GM23248 (cell line): ENCODE data around the gene PPHLN1. TPM values are rescaled to one million over a fixed set of nuclear protein-coding genes. Genes with fewer than 3 reads are reported as not detected.
"Not testable (repeated sequence)": the region's sequence is repeated elsewhere in the genome, so short reads cannot be mapped to it uniquely, and the experiment has no call there.

Experiments
- DNase-seq: peaks from one replicate; pipeline ENCODE4 v3.0.0-alpha.2; 2015
- H2AFZ ChIP-seq: fragments of 200-600 bp; sonication (generic); 2 replicates; pipeline ENCODE4 v1.6.1; 2016; ENCODE audit warnings: antibody characterized with exemption
- H3F3A ChIP-seq: fragments of 200-600 bp; sonication (generic); 2 replicates; pipeline ENCODE4 v1.6.1; 2016; ENCODE audit warnings: mild to moderate bottlenecking, antibody characterized with exemption, mixed run types; ENCODE audit not compliant: insufficient read depth
- H3K27ac ChIP-seq: fragments of 200-600 bp; sonication (generic); 2 replicates; pipeline ENCODE4 v1.5.1; 2016; ENCODE audit warnings: mild to moderate bottlenecking
- H3K27me3 ChIP-seq: fragments of 200-600 bp; sonication (generic); replicated peaks from 2 replicates; pipeline ENCODE4 v1.6.1; 2016; ENCODE audit warnings: mild to moderate bottlenecking; ENCODE audit not compliant: insufficient read depth
- H3K36me3 ChIP-seq: fragments of 200-600 bp; sonication (generic); 2 replicates; pipeline ENCODE4 v1.6.1; 2016; ENCODE audit warnings: low read depth, mild to moderate bottlenecking
- H3K4me1 ChIP-seq: fragments of 200-600 bp; sonication (generic); 2 replicates; pipeline ENCODE4 v1.6.1; 2016; ENCODE audit warnings: mild to moderate bottlenecking; ENCODE audit not compliant: insufficient read depth
- H3K4me2 ChIP-seq: fragments of 200-600 bp; sonication (generic); one replicate; pipeline ENCODE4 v1.6.1; 2016; ENCODE audit warnings: mild to moderate bottlenecking; ENCODE audit not compliant: unreplicated experiment
- H3K4me3 ChIP-seq: fragments of 200-600 bp; sonication (generic); 2 replicates; pipeline ENCODE4 v1.5.1; 2016; ENCODE audit warnings: mild to moderate bottlenecking
- H3K79me2 ChIP-seq: fragments of 200-600 bp; sonication (generic); 2 replicates; pipeline ENCODE4 v1.6.1; 2016; ENCODE audit warnings: mild to moderate bottlenecking; ENCODE audit not compliant: insufficient read depth
- H3K9ac ChIP-seq: fragments of 200-600 bp; sonication (generic); 2 replicates; pipeline ENCODE4 v1.6.1; 2016; ENCODE audit warnings: mild to moderate bottlenecking
- H3K9me2 ChIP-seq: fragments of 200-600 bp; sonication (generic); 2 replicates; pipeline ENCODE4 v1.6.1; 2016; ENCODE audit warnings: mixed run types, mild to moderate bottlenecking, moderate library complexity; ENCODE audit not compliant: insufficient read depth
- H3K9me3 ChIP-seq: fragments of 200-600 bp; sonication (generic); one replicate; pipeline ENCODE4 v1.6.1; 2017; ENCODE audit warnings: low read depth
- H4K20me1 ChIP-seq: fragments of 200-600 bp; sonication (generic); 2 replicates; pipeline ENCODE4 v1.6.0; 2016; ENCODE audit not compliant: insufficient read depth
- EZH2 ChIP-seq: fragments of 200-600 bp; sonication (generic); IDR thresholded peaks from 2 replicates; pipeline ENCODE4 v1.6.1; 2018; ENCODE audit warnings: antibody characterized with exemption, mild to moderate bottlenecking; ENCODE audit not compliant: insufficient read depth, poor library complexity, severe bottlenecking
- EZH2phosphoT487 ChIP-seq: fragments of 200-600 bp; sonication (generic); IDR thresholded peaks from 2 replicates; pipeline ENCODE4 v1.6.1; 2018; ENCODE audit warnings: antibody characterized with exemption, moderate library complexity, mild to moderate bottlenecking, low read depth; ENCODE audit not compliant: insufficient read depth
- WGBS, 2 experiments: methylation state at CpG; one replicate each; pipeline ENCODE4 v1.1.6; 2015 to 2017; ENCODE audit warnings: low lambda C conversion rate in 2 of 2, low coverage in 1 of 2; ENCODE audit errors: missing lambda C conversion rate in 2 of 2; 5-methylcytosine and 5-hydroxymethylcytosine counted together
- in situ Hi-C: fragments of 300-500 bp; cut with MboI; formaldehyde crosslinking; loops from 2 replicates; pipeline ENCODE4 v1.15.0; 2020
- polyA plus RNA-seq: library from polyadenylated mRNA; unstranded; fragments of >200 nt; fragmentation: Nextera tagmentation; extraction: Ambion mirVana; gene quantifications from 2 replicates; pipeline ENCODE4 v1.2.1, GENCODE V29; 2016
- total RNA-seq: library from RNA; depleted of rRNA; stranded (reverse); fragments of >200 nt; shearing (Covaris generic); gene quantifications from 2 replicates; pipeline ENCODE4 v1.2.3, GENCODE V29; 2014

PPHLN1 gene
- total and polyA plus RNA-seq, 2 experiments from 2014 or later, result 55.3 to 72.0 TPM

GRCh38 chr12:42325326-42325652, 678 bp upstream of the PPHLN1 start:
- in situ Hi-C loops, result loop anchor here (5.0 kb wide), 1 partner anchor 193 kb away; no protein-coding TSS in a partner anchor
- Histone ChIP-seq H3K9me3 (no peaks in the 10 kb centered on the region), H3K79me2 (peaks cover 58% of the 10 kb centered on the region), H3F3A (peaks cover 16% of the 10 kb centered on the region), H2AFZ (peak overlapping the region; percentile 95), H4K20me1 (no peaks in the 10 kb centered on the region), H3K9ac (peak overlapping the region; percentile 93), H3K4me1 (peaks cover 12% of the 10 kb centered on the region), H3K4me2 (peak overlapping the region; percentile 94), H3K27ac (peak overlapping the region; percentile 71), H3K27me3 (no peaks in the 10 kb centered on the region), H3K4me3 (peak overlapping the region; percentile 93), H3K9me2 (no peaks in the 10 kb centered on the region), H3K36me3 (peaks cover 11% of the 10 kb centered on the region)
- DNase-seq, result no peak
- TF ChIP-seq EZH2 (no peak), EZH2phosphoT487 (no peak)
- WGBS, 2 experiments, result 16 to 23% methylated on average over 7 of the region's 7 CpGs

- 2 to 3% methylated on average over 13 of the region's 13 CpGs for WGBS, 2 experiments
- Histone ChIP-seq H3K9me3 (no peaks in the 10 kb centered on the region), H3K4me3 (peak overlapping the region; percentile 93), H3K4me1 (peaks cover 12% of the 10 kb centered on the region), H3K36me3 (peaks cover 3% of the 10 kb centered on the region), H3K4me2 (peak overlapping the region; percentile 94), H3F3A (peaks cover 21% of the 10 kb centered on the region), H3K27me3 (no peaks in the 10 kb centered on the region), H3K9ac (peak overlapping the region; percentile 93), H2AFZ (peak overlapping the region; percentile 95), H3K79me2 (peaks cover 72% of the 10 kb centered on the region), H3K9me2 (no peaks in the 10 kb centered on the region), H4K20me1 (no peaks in the 10 kb centered on the region), H3K27ac (peak overlapping the region; percentile 71)
- peak; percentile 73 for DNase-seq
- TF ChIP-seq EZH2 (no peak), EZH2phosphoT487 (no peak)
- in situ Hi-C loops, result loop anchor here (5.0 kb wide), 1 partner anchor 194 kb away; no protein-coding TSS in a partner anchor
Measured at GRCh38 chr12:42326541-42327226, 717 bp downstream of the PPHLN1 start.

- WGBS, 2 experiments, result 91 to 99% methylated on average over 2 of the region's 2 CpGs
- H4K20me1 ChIP-seq, result no peaks in the 10 kb centered on the region
- peak overlapping the region; percentile 95; the same call in 1 of the 2 replicates for H2AFZ ChIP-seq
- in situ Hi-C loops, result loop anchor here (5.0 kb wide), 1 partner anchor 195 kb away; no protein-coding TSS in a partner anchor
- H3K4me2 ChIP-seq, result peak overlapping the region; percentile 94
- no peak for DNase-seq
- H3K9ac ChIP-seq, result peak overlapping the region; percentile 93
- peak overlapping the region; percentile 93 for H3K4me3 ChIP-seq
- no peaks in the 10 kb centered on the region for H3K9me2 ChIP-seq
- peaks cover 15% of the 10 kb centered on the region for H3K4me1 ChIP-seq
- H3K79me2 ChIP-seq, result peaks cover 78% of the 10 kb centered on the region
- H3K27ac ChIP-seq, result peak overlapping the region; percentile 71
- peaks cover 26% of the 10 kb centered on the region for H3F3A ChIP-seq
- H3K36me3 ChIP-seq, result no peaks in the 10 kb centered on the region
- no peaks in the 10 kb centered on the region for H3K9me3 ChIP-seq
- no peak for TF ChIP-seq EZH2
- no peak for TF ChIP-seq EZH2phosphoT487
- no peaks in the 10 kb centered on the region for H3K27me3 ChIP-seq
Measured at GRCh38 chr12:42327227-42327590, 1.2 kb downstream of the PPHLN1 start.

GRCh38 chr12:42330097-42330496, 4.1 kb downstream of the PPHLN1 start:
- WGBS, 2 experiments, result 90 to 92% methylated on average over 11 of the region's 11 CpGs
- DNase-seq, H2AFZ ChIP-seq, H3K27me3 ChIP-seq, H3K9me3 ChIP-seq, H3K36me3 ChIP-seq, H3K4me3 ChIP-seq, H3K9ac ChIP-seq, in situ Hi-C loops, H3K27ac ChIP-seq, H3K9me2 ChIP-seq, H3K4me2 ChIP-seq, H4K20me1 ChIP-seq: not testable (repeated sequence)
- Histone ChIP-seq H3K79me2 (peaks cover 99% of the 10 kb centered on the region), H3F3A (peaks cover 26% of the 10 kb centered on the region), H3K4me1 (peaks cover 15% of the 10 kb centered on the region)
